NCI-H2107 (cell line): ENCODE data around the gene PPP1R36.
"Not testable (repeated sequence)": the region's sequence is repeated elsewhere in the genome, so short reads cannot be mapped to it uniquely, and the experiment has no call there.

Source experiments
- DNase-seq: peaks from one replicate; lab custom pipeline; 2025; lab: John Stamatoyannopoulos, UW

PPP1R36 gene

GRCh38 chr14:64612971-64613666 is 63.4 kb downstream of the PPP1R36 start:
- no peak for DNase-seq

GRCh38 chr14:64614166-64614565 is 64.4 kb downstream of the PPP1R36 start:
- DNase-seq: no peak

- DNase-seq: no peak
Observed at GRCh38 chr14:64614805-64615391, 65.1 kb downstream of the PPP1R36 start.

GRCh38 chr14:64617872-64618408 is 68.2 kb downstream of the PPP1R36 start:
- not testable (repeated sequence) for DNase-seq

- DNase-seq: no peak
Observed at GRCh38 chr14:64620910-64621309, 71.1 kb downstream of the PPP1R36 start.

- DNase-seq: no peak
Observed at GRCh38 chr14:64623554-64624165, 73.9 kb downstream of the PPP1R36 start.

- no peak for DNase-seq
Observed at GRCh38 chr14:64625386-64626232, 75.8 kb downstream of the PPP1R36 start.

- no peak for DNase-seq
Observed at GRCh38 chr14:64628940-64629408, 79.2 kb downstream of the PPP1R36 start.

GRCh38 chr14:64630778-64631177 is 81.0 kb downstream of the PPP1R36 start:
- DNase-seq: no peak

- not testable (repeated sequence) for DNase-seq
Observed at GRCh38 chr14:64631222-64631621, 81.5 kb downstream of the PPP1R36 start.

GRCh38 chr14:64632056-64632455 is 82.3 kb downstream of the PPP1R36 start:
- no peak for DNase-seq

GRCh38 chr14:64634558-64634957 is 84.8 kb downstream of the PPP1R36 start:
- no peak for DNase-seq

GRCh38 chr14:64636208-64636979 is 86.6 kb downstream of the PPP1R36 start:
- peak; percentile 89 for DNase-seq

- DNase-seq: no peak
Observed at GRCh38 chr14:64636980-64637429, 87.2 kb downstream of the PPP1R36 start.

GRCh38 chr14:64637735-64638473 is 88.1 kb downstream of the PPP1R36 start:
- DNase-seq: no peak

GRCh38 chr14:64638625-64639024 is 88.9 kb downstream of the PPP1R36 start:
- no peak for DNase-seq
